Measurements from ENCODE around the gene USP6NL.

USP6NL gene

DNA sequence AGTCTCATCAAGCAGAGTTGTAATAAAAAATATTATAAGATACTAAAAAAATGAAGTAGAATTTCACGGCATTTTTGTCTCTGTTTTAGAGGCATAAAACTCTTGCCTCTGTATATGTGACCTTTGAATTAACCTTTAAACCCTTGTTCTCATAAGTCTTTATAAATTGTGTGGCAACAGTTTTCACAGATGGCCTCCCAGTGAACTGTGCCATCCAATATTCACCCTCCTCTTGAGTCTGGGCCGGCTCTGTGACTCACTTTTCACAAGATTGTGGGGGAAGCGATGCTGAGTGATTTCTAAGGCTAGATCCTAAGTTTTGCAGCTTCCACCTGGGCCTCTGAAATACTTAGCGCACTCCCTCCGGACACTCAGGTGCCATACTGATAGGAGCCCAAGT is 4.6 kb upstream of the USP6NL start:
- no peak overlapping the region for H3K4me3 ChIP-seq (ENCODE audit: low read length in 2 of 2)
- peaks cover 0 to 2% of the 10 kb centered on the region in 2 donors for H3K4me1 ChIP-seq (ENCODE audit: control insufficient read depth in 2 of 2, insufficient read depth in 1 of 2, low read depth in 1 of 2, low read length in 2 of 2)
- no peak overlapping the region for H3K4me2 ChIP-seq (ENCODE audit: insufficient read depth, low read length, poor library complexity, severe bottlenecking)
- no peak overlapping the region for H3K14ac ChIP-seq (ENCODE audit: low read length)
- H3K79me1 ChIP-seq (ENCODE audit: low read depth, low read length): no peaks in the 10 kb centered on the region
- H4K8ac ChIP-seq (ENCODE audit: low read depth, low read length): no peak overlapping the region
- no peak for DNase-seq (ENCODE audit: low spot score)
- no peak overlapping the region for H3K18ac ChIP-seq (ENCODE audit: low read length)
- no peak overlapping the region for H2AK5ac ChIP-seq (ENCODE audit: low read depth, low read length)
- peaks cover 0 to 3% (median 0%) of the 10 kb centered on the region in 3 experiments for H3K27me3 ChIP-seq (ENCODE audit: control insufficient read depth in 3 of 3, insufficient read depth in 3 of 3, low read depth in 1 of 3, low read length in 3 of 3)
- H2AFZ ChIP-seq (ENCODE audit: low read length): no peak overlapping the region
- no peak overlapping the region for H2BK15ac ChIP-seq (ENCODE audit: low read length)
- WGBS, 2 donors (ENCODE audit: extremely low coverage in 2 of 2, insufficient read length in 2 of 2, insufficient replicate concordance in 1 of 2): no CpG with 5 or more reads among the region's 5 CpGs
- H2BK5ac ChIP-seq (ENCODE audit: low read length): no peak overlapping the region
- H3K9me3 ChIP-seq (replicated peaks in 1 of 2; ENCODE audit: control insufficient read depth in 2 of 2, insufficient read depth in 1 of 2, low read depth in 1 of 2, low read length in 2 of 2): peaks cover 0 to 7% of the 10 kb centered on the region in 2 donors
- H3K27ac ChIP-seq (replicated peaks; ENCODE audit: low read length): no peak overlapping the region
- no peak overlapping the region for H3K9ac ChIP-seq (ENCODE audit: low read depth, low read length, poor library complexity)
- H2BK120ac ChIP-seq (ENCODE audit: low read depth, low read length): no peak overlapping the region
- no peak overlapping the region for H2BK12ac ChIP-seq (ENCODE audit: low read length)
- H3K4ac ChIP-seq (ENCODE audit: low read length): no peak overlapping the region
- H3K36me3 ChIP-seq (replicated peaks in 1 of 2; ENCODE audit: control insufficient read depth in 2 of 2, insufficient read depth in 2 of 2, low read length in 2 of 2): no peaks in the 10 kb centered on the region
- no peak overlapping the region for H3K23ac ChIP-seq (ENCODE audit: low read depth, low read length, poor library complexity)
- no peak overlapping the region for H4K91ac ChIP-seq (ENCODE audit: low read depth, low read length, poor library complexity)

DNA sequence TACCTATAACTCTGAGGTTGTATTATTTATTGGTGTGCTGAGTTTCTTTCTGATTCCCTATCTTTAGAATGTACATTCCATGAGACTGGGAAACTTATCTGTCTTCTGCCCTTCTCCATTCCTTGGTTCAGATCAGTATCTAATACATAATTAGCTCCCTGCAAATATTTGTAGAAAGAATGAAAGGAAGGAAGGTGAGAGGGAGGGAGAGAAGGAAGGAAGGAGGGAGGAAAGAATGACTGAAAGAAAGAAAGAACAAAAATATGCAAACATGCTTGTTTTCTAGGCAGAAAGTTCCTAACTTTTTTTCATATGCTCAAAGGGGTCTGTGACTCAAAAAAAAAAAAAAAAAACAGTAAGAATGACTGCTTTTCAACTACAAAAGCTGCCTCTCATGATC is 3.9 kb upstream of the USP6NL start:
- Histone ChIP-seq H3K9ac (ENCODE audit: low read depth, low read length, poor library complexity) (no peak overlapping the region), H4K8ac (ENCODE audit: low read depth, low read length) (no peak overlapping the region), H3K4me1 (ENCODE audit: control insufficient read depth in 2 of 2, insufficient read depth in 1 of 2, low read depth in 1 of 2, low read length in 2 of 2) (peaks cover 0 to 2% of the 10 kb centered on the region in 2 donors), H2BK120ac (ENCODE audit: low read depth, low read length) (no peak overlapping the region), H3K4me2 (ENCODE audit: insufficient read depth, low read length, poor library complexity, severe bottlenecking) (no peak overlapping the region), H2BK15ac (ENCODE audit: low read length) (no peak overlapping the region), H2BK12ac (ENCODE audit: low read length) (no peak overlapping the region), H3K4ac (ENCODE audit: low read length) (no peak overlapping the region), H3K18ac (ENCODE audit: low read length) (no peak overlapping the region), H3K27ac (replicated peaks; ENCODE audit: low read length) (no peak overlapping the region), H2AK5ac (ENCODE audit: low read depth, low read length) (no peak overlapping the region), H3K23ac (ENCODE audit: low read depth, low read length, poor library complexity) (no peak overlapping the region), H3K36me3 (replicated peaks in 1 of 2; ENCODE audit: control insufficient read depth in 2 of 2, insufficient read depth in 2 of 2, low read length in 2 of 2) (no peaks in the 10 kb centered on the region), H3K14ac (ENCODE audit: low read length) (no peak overlapping the region), H4K91ac (ENCODE audit: low read depth, low read length, poor library complexity) (no peak overlapping the region), H2BK5ac (ENCODE audit: low read length) (no peak overlapping the region), H2AFZ (ENCODE audit: low read length) (no peak overlapping the region), H3K79me1 (ENCODE audit: low read depth, low read length) (no peaks in the 10 kb centered on the region), H3K27me3 (ENCODE audit: control insufficient read depth in 3 of 3, insufficient read depth in 3 of 3, low read depth in 1 of 3, low read length in 3 of 3) (peaks cover 0 to 3% (median 0%) of the 10 kb centered on the region in 3 experiments), H3K9me3 (replicated peaks in 1 of 2; ENCODE audit: control insufficient read depth in 2 of 2, insufficient read depth in 1 of 2, low read depth in 1 of 2, low read length in 2 of 2) (peaks cover 0 to 7% of the 10 kb centered on the region in 2 donors), H3K4me3 (ENCODE audit: low read length in 2 of 2) (no peak overlapping the region)
- no peak for DNase-seq (ENCODE audit: low spot score)

DNA sequence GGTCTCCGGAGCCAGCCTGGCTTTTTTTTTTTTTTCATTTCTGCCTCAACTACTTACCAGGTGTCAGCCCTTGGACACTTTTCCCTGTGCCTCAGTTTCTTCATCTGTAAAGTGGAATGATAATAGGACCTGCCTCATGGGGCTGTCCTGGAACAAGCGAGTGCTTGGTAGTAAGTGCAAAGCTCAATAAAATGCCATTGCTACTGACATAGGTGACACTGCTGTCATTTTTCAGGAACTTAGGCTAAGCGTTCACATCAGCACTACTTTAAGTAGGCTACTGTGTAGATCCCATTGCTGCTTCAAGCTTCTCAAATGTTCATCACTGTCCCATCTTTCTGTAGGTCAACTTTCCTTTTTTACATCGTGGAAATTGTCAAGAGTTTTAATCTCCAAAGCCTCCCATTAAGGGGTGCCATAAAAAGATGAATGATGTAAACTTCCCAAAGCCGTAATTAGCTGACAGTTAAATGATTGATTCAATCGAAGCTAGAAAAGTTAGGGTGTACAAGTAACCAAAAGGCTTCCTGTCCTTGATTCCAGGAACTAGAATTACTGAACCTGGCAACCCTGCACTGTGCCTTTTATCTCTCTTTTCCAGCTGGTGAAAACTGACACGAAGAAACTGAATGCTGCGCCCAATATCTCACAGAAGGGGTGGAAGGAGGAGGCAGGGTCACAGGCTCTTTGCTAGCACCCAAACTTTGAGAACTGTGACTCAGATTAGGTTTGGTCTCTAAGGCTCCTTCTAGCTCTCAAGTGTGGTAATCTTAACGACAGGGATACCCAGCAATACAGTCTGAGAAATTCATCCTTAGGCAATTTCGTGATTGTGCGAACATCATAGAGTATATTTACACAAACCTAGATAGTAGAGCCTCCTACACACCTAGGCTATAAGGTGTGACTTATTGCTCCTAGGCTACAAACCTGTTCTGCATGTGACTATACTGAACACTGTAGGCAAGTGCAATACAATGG is 861 bp upstream of the USP6NL start:
- peak overlapping the region; percentile 61 for H3K4me2 ChIP-seq (ENCODE audit: insufficient read depth, low read length, poor library complexity, severe bottlenecking)
- peak overlapping the region; percentile 65 to 83 for H3K4me3 ChIP-seq (ENCODE audit: low read length in 2 of 2)
- peaks cover 0 to 8% of the 10 kb centered on the region in 2 donors for H3K9me3 ChIP-seq (replicated peaks in 1 of 2; ENCODE audit: control insufficient read depth in 2 of 2, insufficient read depth in 1 of 2, low read depth in 1 of 2, low read length in 2 of 2)
- no peak overlapping the region for H3K4ac ChIP-seq (ENCODE audit: low read length)
- no peak overlapping the region for H3K23ac ChIP-seq (ENCODE audit: low read depth, low read length, poor library complexity)
- H3K18ac ChIP-seq (ENCODE audit: low read length): no peak overlapping the region
- no peak overlapping the region for H2BK5ac ChIP-seq (ENCODE audit: low read length)
- no peak overlapping the region for H2AK5ac ChIP-seq (ENCODE audit: low read depth, low read length)
- no peak overlapping the region for H3K27ac ChIP-seq (replicated peaks; ENCODE audit: low read length)
- peak overlapping the region; percentile 82 for H3K9ac ChIP-seq (ENCODE audit: low read depth, low read length, poor library complexity)
- no peak overlapping the region for H2BK120ac ChIP-seq (ENCODE audit: low read depth, low read length)
- H2BK15ac ChIP-seq (ENCODE audit: low read length): no peak overlapping the region
- H3K36me3 ChIP-seq (replicated peaks in 1 of 2; ENCODE audit: control insufficient read depth in 2 of 2, insufficient read depth in 2 of 2, low read length in 2 of 2): peaks cover 0 to 2% of the 10 kb centered on the region in 2 donors
- H3K4me1 ChIP-seq (ENCODE audit: control insufficient read depth in 2 of 2, insufficient read depth in 1 of 2, low read depth in 1 of 2, low read length in 2 of 2): peaks cover 5 to 10% of the 10 kb centered on the region in 2 donors
- H4K8ac ChIP-seq (ENCODE audit: low read depth, low read length): no peak overlapping the region
- no peaks in the 10 kb centered on the region for H3K79me1 ChIP-seq (ENCODE audit: low read depth, low read length)
- no peaks in the 10 kb centered on the region for H3K27me3 ChIP-seq (ENCODE audit: control insufficient read depth in 3 of 3, insufficient read depth in 3 of 3, low read depth in 1 of 3, low read length in 3 of 3)
- no peak overlapping the region for H3K14ac ChIP-seq (ENCODE audit: low read length)
- no peak overlapping the region for H2BK12ac ChIP-seq (ENCODE audit: low read length)
- peak overlapping the region; percentile 89 for H2AFZ ChIP-seq (ENCODE audit: low read length)
- no peak overlapping the region for H4K91ac ChIP-seq (ENCODE audit: low read depth, low read length, poor library complexity)
- no peak for DNase-seq (ENCODE audit: low spot score)
- no CpG with 5 or more reads among the region's 11 CpGs for WGBS, 2 donors (ENCODE audit: extremely low coverage in 2 of 2, insufficient read length in 2 of 2, insufficient replicate concordance in 1 of 2)

DNA sequence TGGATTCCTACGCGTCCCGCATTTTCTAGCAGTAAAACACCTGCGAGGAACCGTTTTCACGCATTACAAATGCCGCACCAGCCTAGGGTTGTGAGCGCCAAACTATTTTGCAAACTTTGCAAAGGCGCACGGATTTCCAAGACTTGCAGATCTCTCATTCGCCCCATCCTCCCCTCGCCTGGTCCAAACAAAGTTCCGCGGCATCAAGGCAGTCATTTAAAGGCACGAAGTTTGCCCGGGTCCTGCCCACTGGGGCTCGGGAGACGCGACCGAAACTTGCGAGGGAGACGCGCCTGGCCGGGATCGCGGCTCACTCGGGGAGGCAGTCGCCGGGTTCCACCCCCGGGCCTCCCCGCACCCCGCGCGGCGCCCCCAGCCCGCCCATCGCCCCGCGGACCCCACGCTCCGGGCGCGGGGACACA is 613 bp downstream of the USP6NL start:
- peak overlapping the region; percentile 91 for H3K9ac ChIP-seq (ENCODE audit: low read depth, low read length, poor library complexity)
- peak overlapping the region; percentile 89 for H2AFZ ChIP-seq (ENCODE audit: low read length)
- H3K14ac ChIP-seq (ENCODE audit: low read length): peak overlapping the region; percentile 97
- peak overlapping the region; percentile 97 for H2BK5ac ChIP-seq (ENCODE audit: low read length)
- H4K8ac ChIP-seq (ENCODE audit: low read depth, low read length): no peak overlapping the region
- H3K27me3 ChIP-seq (ENCODE audit: control insufficient read depth in 3 of 3, insufficient read depth in 3 of 3, low read depth in 1 of 3, low read length in 3 of 3): no peaks in the 10 kb centered on the region
- WGBS, 2 donors (ENCODE audit: extremely low coverage in 2 of 2, insufficient read length in 2 of 2, insufficient replicate concordance in 1 of 2): no CpG with 5 or more reads among the region's 43 CpGs
- peak overlapping the region; percentile 65 for H3K23ac ChIP-seq (ENCODE audit: low read depth, low read length, poor library complexity)
- no peak for DNase-seq (ENCODE audit: low spot score)
- H3K4me2 ChIP-seq (ENCODE audit: insufficient read depth, low read length, poor library complexity, severe bottlenecking): peak overlapping the region; percentile 28
- peak overlapping the region; percentile 37 for H3K4ac ChIP-seq (ENCODE audit: low read length)
- peaks cover 0 to 5% of the 10 kb centered on the region in 2 donors for H3K9me3 ChIP-seq (replicated peaks in 1 of 2; ENCODE audit: control insufficient read depth in 2 of 2, insufficient read depth in 1 of 2, low read depth in 1 of 2, low read length in 2 of 2)
- H4K91ac ChIP-seq (ENCODE audit: low read depth, low read length, poor library complexity): no peak overlapping the region
- H3K27ac ChIP-seq (replicated peaks; ENCODE audit: low read length): peak overlapping the region; percentile 92
- peak overlapping the region; percentile 99 for H3K18ac ChIP-seq (ENCODE audit: low read length)
- peaks cover 0 to 2% of the 10 kb centered on the region in 2 donors for H3K36me3 ChIP-seq (replicated peaks in 1 of 2; ENCODE audit: control insufficient read depth in 2 of 2, insufficient read depth in 2 of 2, low read length in 2 of 2)
- no peaks in the 10 kb centered on the region for H3K79me1 ChIP-seq (ENCODE audit: low read depth, low read length)
- H2BK15ac ChIP-seq (ENCODE audit: low read length): no peak overlapping the region
- H3K4me3 ChIP-seq (ENCODE audit: low read length in 2 of 2): peak overlapping the region; percentile 65 to 98
- no peak overlapping the region for H2BK120ac ChIP-seq (ENCODE audit: low read depth, low read length)
- H3K4me1 ChIP-seq (ENCODE audit: control insufficient read depth in 2 of 2, insufficient read depth in 1 of 2, low read depth in 1 of 2, low read length in 2 of 2): peaks cover 5 to 10% of the 10 kb centered on the region in 2 donors
- H2AK5ac ChIP-seq (ENCODE audit: low read depth, low read length): peak overlapping the region; percentile 90
- H2BK12ac ChIP-seq (ENCODE audit: low read length): no peak overlapping the region
